K562 (cell line): ENCODE measurements around the gene CCNL2.

Experiments used
- CBX2 ChIP-seq: fragments of 200-600 bp; sonication (generic); IDR thresholded peaks from one replicate; pipeline ENCODE4 v1.6.1; 2012; ENCODE audit warnings: mild to moderate bottlenecking, low read length, inconsistent platforms; ENCODE audit not compliant: insufficient read depth, poor library complexity, severe bottlenecking
- LARP7 ChIP-seq: fragments of 450-650 bp; IDR thresholded peaks from 2 replicates; pipeline ENCODE4 v1.6.1; 2016
- NFXL1 ChIP-seq: fragments of 450-650 bp; formaldehyde crosslinking; IDR thresholded peaks from 2 replicates; pipeline ENCODE4 v1.4.0; 2021; ENCODE audit warnings: mild to moderate bottlenecking
- RCOR1 ChIP-seq, 2 experiments: IDR thresholded peaks; 2 replicates each; pipeline ENCODE4 v1.6.1; 2012; ENCODE audit warnings: low read depth in 2 of 2, low read length in 2 of 2, borderline replicate concordance in 1 of 2, improper control_type of control experiment in 1 of 2
- ZNF24 ChIP-seq: fragments of 450-650 bp; IDR thresholded peaks from 2 replicates; pipeline ENCODE4 v1.6.1; 2016
- ZNF274 ChIP-seq: IDR thresholded peaks from 2 replicates; pipeline ENCODE4 v1.6.1; 2011; ENCODE audit warnings: low read depth, mild to moderate bottlenecking, low read length, moderate library complexity, borderline replicate concordance

- TF ChIP-seq RCOR1 (IDR thresholded peaks at IDR 0.05; ENCODE audit: borderline replicate concordance in 1 of 2, low read depth in 2 of 2, low read length in 2 of 2), result no peak
- TF ChIP-seq ZNF274, result no peak
- no peak for TF ChIP-seq LARP7
- no peak for TF ChIP-seq ZNF24
- TF ChIP-seq CBX2, result no peak
- TF ChIP-seq NFXL1 (CRISPR knock-in tag), result no peak
Measured at GRCh38 chr1:1376551-1377226, 22.4 kb downstream of the CCNL2 start.
